IMR-90 (cell line): ENCODE results near the gene MALT1. TPM values are rescaled to one million over a fixed set of nuclear protein-coding genes. Genes with fewer than 3 reads are reported as not detected.

ENCODE experiments used
- ATAC-seq: fragments of 200-7000 bp; cut with Tn5 transposase; 2 replicates; pipeline ENCODE4 v1.9.1; 2020; ENCODE audit warnings: low read depth, mild to moderate bottlenecking, moderate library complexity
- BruUV-seq: library from RNA; stranded (reverse); fragments of 400-500 nt; replicated peaks from 2 replicates; lab custom pipeline; 2021; lab: Mats Ljungman, UMichigan
- CTCF ChIA-PET: fragments of 300-600 bp; formaldehyde crosslinking; extraction: SDS; loops from one replicate; lab custom pipeline; 2021; ENCODE audit warnings: antibody characterized with exemption; lab: Yijun Ruan, JAX
- POLR2A ChIA-PET: fragments of 300-600 bp; sonication (Branson Sonifier 250); formaldehyde crosslinking; loops from one replicate; lab custom pipeline; 2022; ENCODE audit warnings: antibody characterized with exemption; ENCODE audit not compliant: unreplicated experiment; lab: Charles Lee
- DNase-seq: peaks from one replicate; pipeline ENCODE4 v3.0.0; 2013
- H2AFZ ChIP-seq: replicated peaks from 2 replicates; pipeline ENCODE3; 2013; ENCODE audit warnings: low read length, mild to moderate bottlenecking; ENCODE audit not compliant: poor library complexity
- H2AK5ac ChIP-seq: 2 replicates; pipeline ENCODE4 v1.6.1; 2013; ENCODE audit warnings: low read depth, low read length, inconsistent platforms
- H2AK9ac ChIP-seq: replicated peaks from 2 replicates; pipeline ENCODE3; 2013; ENCODE audit warnings: mild to moderate bottlenecking, low read depth, low read length, moderate library complexity; ENCODE audit not compliant: poor library complexity
- H2BK120ac ChIP-seq: 2 replicates; pipeline ENCODE4 v1.6.1; 2013; ENCODE audit warnings: low read depth, low read length, inconsistent platforms
- H2BK15ac ChIP-seq: 3 replicates; pipeline ENCODE4 v1.6.1; 2013; ENCODE audit warnings: low read depth, low read length, inconsistent platforms
- H2BK20ac ChIP-seq: 2 replicates; pipeline ENCODE4 v1.6.1; 2013; ENCODE audit warnings: low read depth, mild to moderate bottlenecking, inconsistent platforms, low read length, moderate library complexity
- H2BK5ac ChIP-seq: 2 replicates; pipeline ENCODE4 v1.6.1; 2013; ENCODE audit warnings: mild to moderate bottlenecking, low read depth, low read length, inconsistent platforms; ENCODE audit not compliant: poor library complexity, severe bottlenecking
- H3K14ac ChIP-seq: replicated peaks from 2 replicates; pipeline ENCODE4 v1.6.1; 2013; ENCODE audit warnings: low read depth, low read length, inconsistent platforms
- H3K18ac ChIP-seq: 2 replicates; pipeline ENCODE4 v1.6.1; 2013; ENCODE audit warnings: low read depth, low read length, control low read depth
- H3K23ac ChIP-seq: 2 replicates; pipeline ENCODE4 v1.6.1; 2013; ENCODE audit warnings: low read depth, low read length, inconsistent platforms
- H3K27ac ChIP-seq: 2 replicates; pipeline ENCODE4 v1.5.1; 2013; ENCODE audit warnings: mild to moderate bottlenecking, control low read depth, low read length; ENCODE audit not compliant: insufficient read depth
- H3K27me3 ChIP-seq: 2 replicates; pipeline ENCODE4 v1.6.1; 2013; ENCODE audit warnings: low read length; ENCODE audit not compliant: control insufficient read depth, insufficient read depth
- H3K36me3 ChIP-seq: 2 replicates; pipeline ENCODE4 v1.6.1; 2013; ENCODE audit warnings: low read length, mixed read lengths; ENCODE audit not compliant: control insufficient read depth, insufficient read depth
- H3K4ac ChIP-seq: 2 replicates; pipeline ENCODE4 v1.6.1; 2013; ENCODE audit warnings: low read depth, low read length, inconsistent platforms
- H3K4me1 ChIP-seq: 2 replicates; pipeline ENCODE4 v1.6.1; 2013; ENCODE audit warnings: low read length, mixed read lengths; ENCODE audit not compliant: control insufficient read depth, insufficient read depth
- H3K4me2 ChIP-seq: 2 replicates; pipeline ENCODE4 v1.6.1; 2013; ENCODE audit warnings: low read depth, mild to moderate bottlenecking, control low read depth, low read length, moderate library complexity
- H3K4me3 ChIP-seq: 2 replicates; pipeline ENCODE4 v1.5.1; 2013; ENCODE audit warnings: low read depth, mild to moderate bottlenecking, control low read depth, low read length, moderate library complexity; ENCODE audit not compliant: insufficient read depth
- H3K56ac ChIP-seq: 2 replicates; pipeline ENCODE4 v1.6.1; 2013; ENCODE audit warnings: low read length, inconsistent platforms; ENCODE audit not compliant: insufficient read depth; ENCODE audit errors: extremely low read depth
- H3K79me1 ChIP-seq, 2 experiments: 2 replicates each; pipeline ENCODE4 v1.6.1; 2013; ENCODE audit warnings: low read length in 2 of 2, inconsistent platforms in 1 of 2, low read depth in 1 of 2
- H3K9ac ChIP-seq: 2 replicates; pipeline ENCODE4 v1.6.1; 2013; ENCODE audit warnings: low read depth, low read length, control low read depth
- H3K9me1 ChIP-seq: 2 replicates; pipeline ENCODE4 v1.6.1; 2013; ENCODE audit warnings: low read length, inconsistent platforms; ENCODE audit not compliant: insufficient read depth
- H3K9me3 ChIP-seq: 2 replicates; pipeline ENCODE4 v1.6.1; 2013; ENCODE audit warnings: low read length; ENCODE audit not compliant: control insufficient read depth, insufficient read depth
- H4K20me1 ChIP-seq: 2 replicates; pipeline ENCODE4 v1.6.1; 2013; ENCODE audit warnings: low read length, inconsistent platforms; ENCODE audit not compliant: insufficient read depth
- H4K5ac ChIP-seq: 2 replicates; pipeline ENCODE4 v1.6.1; 2013; ENCODE audit warnings: mild to moderate bottlenecking, low read depth, low read length, control low read depth
- H4K8ac ChIP-seq, 2 experiments: 2 replicates each; pipeline ENCODE4 v1.6.1; 2013; ENCODE audit warnings: low read depth in 2 of 2, low read length in 2 of 2, control low read depth in 1 of 2, inconsistent platforms in 1 of 2
- H4K91ac ChIP-seq: 2 replicates; pipeline ENCODE4 v1.6.1; 2013; ENCODE audit warnings: low read depth, low read length, inconsistent platforms; ENCODE audit not compliant: insufficient read depth
- BHLHE40 ChIP-seq: fragments of 150-350 bp; IDR thresholded peaks from 2 replicates; pipeline ENCODE4 v1.6.1; 2016; ENCODE audit warnings: mild to moderate bottlenecking, low read depth, low read length
- CHD1 ChIP-seq: IDR thresholded peaks from 2 replicates; pipeline ENCODE4 v1.6.1; 2012; ENCODE audit warnings: low read depth, low read length, improper control_type of control experiment
- CTCF ChIP-seq: conservative IDR thresholded peaks from 2 replicates; pipeline ENCODE4 v1.5.1; 2012; ENCODE audit warnings: mild to moderate bottlenecking, low read depth, low read length, improper control_type of control experiment
- ELK1 ChIP-seq: fragments of 150-350 bp; IDR thresholded peaks from 2 replicates; pipeline ENCODE4 v1.6.1; 2016; ENCODE audit warnings: low read depth, mild to moderate bottlenecking, low read length, moderate library complexity, borderline replicate concordance
- FOS ChIP-seq: fragments of 150-350 bp; IDR thresholded peaks from 2 replicates; pipeline ENCODE4 v1.6.1; 2016; ENCODE audit warnings: low read depth, low read length
- MAZ ChIP-seq: IDR thresholded peaks from 2 replicates; pipeline ENCODE4 v1.6.1; 2012; ENCODE audit warnings: low read depth, mild to moderate bottlenecking, low read length, improper control_type of control experiment, moderate library complexity, borderline replicate concordance
- MXI1 ChIP-seq: IDR thresholded peaks from 2 replicates; pipeline ENCODE4 v1.6.1; 2012; ENCODE audit warnings: low read depth, mild to moderate bottlenecking, low read length, moderate library complexity, borderline replicate concordance
- NFE2L2 ChIP-seq: fragments of 150-350 bp; IDR thresholded peaks from 2 replicates; pipeline ENCODE4 v1.6.1; 2016; ENCODE audit warnings: low read depth, mild to moderate bottlenecking, low read length
- POLR2A ChIP-seq: IDR thresholded peaks from 2 replicates; pipeline ENCODE4 v1.6.1; 2012; ENCODE audit warnings: mild to moderate bottlenecking, low read depth, low read length
- RAD21 ChIP-seq: IDR thresholded peaks from 2 replicates; pipeline ENCODE4 v1.6.1; 2012; ENCODE audit warnings: low read length, improper control_type of control experiment
- RCOR1 ChIP-seq: IDR thresholded peaks from 2 replicates; pipeline ENCODE4 v1.6.1; 2012; ENCODE audit warnings: mild to moderate bottlenecking, low read length, improper control_type of control experiment; ENCODE audit not compliant: insufficient replicate concordance
- RFX5 ChIP-seq: IDR thresholded peaks from 2 replicates; pipeline ENCODE4 v1.8.0; 2012; ENCODE audit warnings: low read depth, mild to moderate bottlenecking, low read length, moderate library complexity
- SMC3 ChIP-seq: fragments of 150-350 bp; IDR thresholded peaks from 2 replicates; pipeline ENCODE4 v1.6.1; 2016; ENCODE audit warnings: low read depth, mild to moderate bottlenecking, antibody characterized with exemption, low read length, moderate library complexity
- WGBS, 2 experiments: methylation state at CpG; one replicate each; pipeline versions ENCODE4 v1.1.5 to v1.1.7; 2013; ENCODE audit warnings: missing lambda C conversion rate in 2 of 2; ENCODE audit not compliant: insufficient read length in 1 of 2; ENCODE audit errors: extremely low coverage in 2 of 2; 5-methylcytosine and 5-hydroxymethylcytosine counted together
- dilution Hi-C: fragments of 300-500 bp; cut with HindIII; formaldehyde crosslinking; loops from one replicate; pipeline ENCODE4 v1.14.3; 2018; ENCODE audit warnings: low sequenced_read_pairs; ENCODE audit not compliant: unreplicated experiment
- in situ Hi-C: fragments of 300-500 bp; cut with MboI; formaldehyde crosslinking; loops from 3 replicates; pipeline ENCODE4 v1.14.3; 2019; ENCODE audit warnings: low sequenced_read_pairs, inconsistent platforms, mixed read lengths
- intact Hi-C: fragments of 100-400 bp; cut with micrococcal nuclease; formaldehyde crosslinking; loops from 2 replicates; pipeline ENCODE4 v1.10.0; 2022
- polyA plus RNA-seq, 3 experiments: library from polyadenylated mRNA; depleted of rRNA; stranded (reverse); fragments of >200 nt; gene quantifications; 2 replicates each; pipeline ENCODE4 v1.2.3, GENCODE V29; 2012; ENCODE audit warnings: low replicate concordance in 1 of 3
- total RNA-seq: library from RNA; depleted of rRNA; stranded (reverse); fragments of >200 nt; gene quantifications from 2 replicates; pipeline ENCODE4 v1.2.3, GENCODE V29; 2012

The MALT1 gene
- total and polyA plus RNA-seq, 2 of the 4 experiments (the other 2 are of a cell fraction), result 8.3 to 25.3 TPM

GRCh38 chr18:58777471-58777870, 106.2 kb downstream of the MALT1 start:
- H3K4me2 ChIP-seq, result no peak overlapping the region
- H2AK9ac ChIP-seq, result no peak overlapping the region
- 67% methylated on average over 2 of the region's 4 CpGs; no CpG with 5 or more reads in 1 of the 2 experiments for WGBS, 2 experiments
- ChIA-PET CTCF (interaction anchor here (1.6 to 1.8 kb wide), 3 partner anchors 9 to 293 kb away, joined by 3 to 7 read pairs (median 6); no protein-coding TSS in a partner anchor), POLR2A (no interaction called here)
- H3K79me1 ChIP-seq, result peaks cover 0 to 2% of the 10 kb centered on the region in 2 experiments; a peak in 1 of 4 replicates
- H2AFZ ChIP-seq, result no peak overlapping the region
- dilution Hi-C loops (loop anchor here (25.0 kb wide), 1 partner anchor 285 kb away; no protein-coding TSS in a partner anchor), in situ Hi-C loops (no loop called here), intact Hi-C loops (loop anchor here (10.0 kb wide), 1 partner anchor 467 kb away; no protein-coding TSS in a partner anchor)
- H3K27ac ChIP-seq, result no peak overlapping the region
- H4K8ac ChIP-seq, result no peak overlapping the region
- H3K14ac ChIP-seq, result no peak overlapping the region
- no peak for ATAC-seq
- H3K4ac ChIP-seq, result no peak overlapping the region
- no peak overlapping the region for H4K91ac ChIP-seq
- no peak overlapping the region for H2BK20ac ChIP-seq
- H2BK15ac ChIP-seq, result no peak overlapping the region
- TF ChIP-seq NFE2L2 (no peak), ELK1 (no peak), SMC3 (no peak), RCOR1 (no peak), FOS (no peak), MAZ (no peak), RAD21 (no peak), RFX5 (no peak), MXI1 (no peak), CHD1 (no peak), POLR2A (no peak), CTCF (no peak), BHLHE40 (no peak)
- H2BK5ac ChIP-seq, result no peak overlapping the region
- H3K27me3 ChIP-seq, result peaks cover 2% of the 10 kb centered on the region; the same call in 1 of the 2 replicates
- H3K9me1 ChIP-seq, result peaks cover 3% of the 10 kb centered on the region; the same call in 1 of the 2 replicates
- H4K20me1 ChIP-seq, result no peaks in the 10 kb centered on the region
- H3K4me3 ChIP-seq, result no peak overlapping the region
- no peak overlapping the region for H3K56ac ChIP-seq
- no peak overlapping the region for H2BK120ac ChIP-seq
- H3K23ac ChIP-seq, result no peak overlapping the region
- no peaks in the 10 kb centered on the region for H3K36me3 ChIP-seq
- H3K9me3 ChIP-seq, result no peaks in the 10 kb centered on the region
- H3K4me1 ChIP-seq, result peaks cover 3% of the 10 kb centered on the region
- BruUV-seq, result no TSS peak
- H4K5ac ChIP-seq, result no peak overlapping the region
- H3K9ac ChIP-seq, result no peak overlapping the region
- H3K18ac ChIP-seq, result no peak overlapping the region
- no peak for DNase-seq
- no peak overlapping the region for H2AK5ac ChIP-seq
